Stimulated activated memory B cell treated with anti-CD40 and anti-IgM and Interleukin-4, amounts not matched to agents 10 μg/mL and 1 μg/mL and 100 μg/mL, for 72 hours (primary cell): Measurements from ENCODE around the gene CCDC180.
"Not testable (repeated sequence)": the region's sequence is repeated elsewhere in the genome, so short reads cannot be mapped to it uniquely, and the experiment has no call there.

ENCODE experiments used
- ATAC-seq: fragments of 150-1000 bp; cut with Tn5 transposase; 2 replicates; pipeline ENCODE4 v1.10.0; 2021
- H3K27ac Mint-ChIP-seq: one replicate; pipeline ENCODE4 v1.8.0; 2022; ENCODE audit warnings: mild to moderate bottlenecking, mixed read lengths
- H3K27me3 Mint-ChIP-seq: one replicate; pipeline ENCODE4 v1.8.0; 2022; ENCODE audit warnings: mixed read lengths
- H3K36me3 Mint-ChIP-seq: one replicate; pipeline ENCODE4 v1.8.0; 2022; ENCODE audit warnings: mixed read lengths
- H3K4me1 Mint-ChIP-seq: one replicate; pipeline ENCODE4 v1.8.0; 2022; ENCODE audit warnings: mixed read lengths
- H3K4me3 Mint-ChIP-seq: one replicate; pipeline ENCODE4 v1.8.0; 2022; ENCODE audit warnings: mild to moderate bottlenecking, moderate library complexity, mixed read lengths
- H3K9me3 Mint-ChIP-seq: one replicate; pipeline ENCODE4 v1.8.0; 2022; ENCODE audit warnings: mixed read lengths

The CCDC180 gene

DNA sequence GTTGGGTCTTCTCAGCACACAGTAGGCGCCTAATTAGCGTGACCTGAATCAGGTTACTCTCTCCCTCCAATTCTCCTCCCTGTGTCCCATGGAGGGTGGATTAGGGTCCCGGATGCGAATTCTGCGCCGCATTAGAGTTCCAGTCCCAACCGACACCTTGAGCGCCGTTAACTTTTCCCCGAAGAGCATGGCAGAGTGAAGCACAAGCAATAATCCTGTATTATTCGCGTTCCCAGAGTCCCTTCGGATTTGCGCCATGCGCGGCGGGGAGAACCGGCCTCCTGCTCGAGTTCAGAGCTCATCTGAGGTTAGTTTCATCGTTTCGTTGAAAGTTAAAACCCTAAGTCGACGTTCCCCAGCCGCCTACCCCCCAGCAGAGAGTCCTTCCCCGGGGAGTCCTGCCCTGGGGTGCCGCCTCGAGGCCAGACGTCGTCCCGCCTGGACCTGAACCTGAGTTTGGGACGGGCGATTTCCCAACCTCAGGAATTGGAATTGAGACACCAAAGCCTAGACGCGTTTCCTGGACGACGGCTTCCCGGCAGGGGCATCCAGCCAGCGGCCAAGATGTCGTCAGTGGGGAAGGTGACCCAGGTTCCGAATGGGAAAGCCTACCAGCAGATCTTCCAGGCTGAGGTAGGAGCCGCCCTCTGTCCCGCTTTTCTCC, at the start of gene CCDC180:
CCDC180 (plus strand) TSS at position 160 of the 664 bp plus-strand sequence; CDS start at position 565, 405 bp downstream.
- Mint-ChIP-seq H3K9me3 (peaks cover 3% of the 10 kb centered on the region), H3K4me3 (no peak within 1 kb of the TSS), H3K27me3 (no peaks in the 10 kb centered on the region), H3K27ac (no peak within 1 kb of the TSS), H3K36me3 (peaks cover 22% of the 10 kb centered on the region), H3K4me1 (no peaks in the 10 kb centered on the region)
- ATAC-seq, result no peak

DNA sequence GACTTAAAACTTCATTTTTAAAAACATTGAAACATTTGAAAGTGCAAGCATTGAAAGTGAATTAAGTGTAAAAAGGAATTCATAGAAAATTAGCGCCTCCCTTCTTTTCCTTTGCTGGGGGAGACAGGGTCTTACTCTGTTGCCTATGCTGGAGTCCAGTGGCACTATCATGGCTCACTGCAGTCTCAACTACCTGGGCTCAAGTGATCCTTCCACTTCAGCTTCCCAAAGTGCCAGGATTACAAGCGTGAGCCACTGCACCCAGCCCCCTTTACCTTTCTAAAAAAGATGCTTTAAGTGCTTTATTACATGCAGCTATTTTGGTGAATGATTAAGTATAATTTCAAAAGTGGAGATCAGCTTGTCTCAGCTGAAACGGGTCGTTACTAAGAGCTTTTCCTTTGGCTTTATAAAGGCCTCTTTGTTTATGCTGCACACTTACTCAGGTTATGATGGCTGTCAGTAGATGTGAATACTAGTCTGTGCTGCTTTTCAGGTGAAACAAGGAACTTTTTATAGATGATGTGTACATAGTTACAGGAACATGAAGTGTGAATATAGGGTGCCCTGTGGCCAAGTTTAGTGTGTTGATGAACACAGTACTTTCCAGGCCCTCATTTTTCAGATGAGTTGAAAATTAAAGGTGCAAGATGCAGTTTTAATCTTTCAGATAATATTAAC, 47.5 kb upstream of the CCDC180 start:
- not testable (repeated sequence) for H3K27me3 Mint-ChIP-seq

DNA sequence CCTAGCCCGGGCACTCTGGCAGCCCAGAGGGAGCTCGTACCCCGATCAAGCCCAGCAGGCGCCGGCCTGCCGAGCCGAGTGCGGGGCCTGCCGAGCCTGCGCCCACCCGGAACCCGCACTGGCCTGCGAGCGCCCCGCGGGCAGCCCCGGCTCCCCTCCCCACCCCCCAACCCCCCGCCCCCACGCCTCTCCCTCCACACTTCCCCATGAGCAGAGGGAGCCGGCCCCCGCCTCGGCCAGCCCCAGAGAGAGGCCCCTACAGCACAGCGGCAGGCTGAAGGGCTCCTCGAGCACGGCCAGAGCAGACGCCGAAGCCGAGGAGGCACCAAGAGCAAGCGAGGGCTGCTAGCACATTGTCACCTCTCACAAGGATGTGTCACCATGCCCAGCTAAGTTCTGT, 36.2 kb upstream of the CCDC180 start:
- H3K27me3 Mint-ChIP-seq, result no peaks in the 10 kb centered on the region
- no peak overlapping the region for H3K27ac Mint-ChIP-seq
- H3K4me3 Mint-ChIP-seq, result no peak overlapping the region
- peaks cover 30% of the 10 kb centered on the region for H3K36me3 Mint-ChIP-seq
- no peaks in the 10 kb centered on the region for H3K9me3 Mint-ChIP-seq
- no peak for ATAC-seq
- peaks cover 7% of the 10 kb centered on the region for H3K4me1 Mint-ChIP-seq

More for the DNA sequence above, 47.5 kb upstream of the CCDC180 start:
- H3K9me3 Mint-ChIP-seq, H3K27ac Mint-ChIP-seq, H3K4me1 Mint-ChIP-seq, H3K4me3 Mint-ChIP-seq, H3K36me3 Mint-ChIP-seq, ATAC-seq: not testable (repeated sequence)

DNA sequence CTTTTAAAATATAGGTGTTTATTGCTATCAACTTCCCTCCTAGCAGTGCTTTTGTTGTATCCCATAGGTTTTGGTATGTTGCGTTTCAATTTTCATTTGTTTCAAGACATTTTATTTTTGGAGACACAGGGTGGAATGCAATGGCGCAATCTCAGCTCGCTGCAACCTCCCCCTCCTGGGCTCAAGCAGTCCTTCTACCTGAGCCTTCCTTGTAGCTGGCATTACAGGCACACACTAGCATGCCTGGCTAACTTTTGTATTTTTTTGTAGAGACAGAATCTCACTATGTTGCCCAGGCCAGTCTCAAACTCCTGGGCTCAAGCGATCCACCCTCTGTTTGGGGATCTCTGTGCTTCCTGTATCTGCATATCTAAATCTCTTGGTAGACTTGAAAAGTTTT, 35.4 kb upstream of the CCDC180 start:
- Mint-ChIP-seq H3K36me3 (peaks cover 37% of the 10 kb centered on the region), H3K4me1 (peaks cover 7% of the 10 kb centered on the region), H3K27ac (no peak overlapping the region), H3K9me3 (no peaks in the 10 kb centered on the region), H3K4me3 (no peak overlapping the region), H3K27me3 (no peaks in the 10 kb centered on the region)
- no peak for ATAC-seq

DNA sequence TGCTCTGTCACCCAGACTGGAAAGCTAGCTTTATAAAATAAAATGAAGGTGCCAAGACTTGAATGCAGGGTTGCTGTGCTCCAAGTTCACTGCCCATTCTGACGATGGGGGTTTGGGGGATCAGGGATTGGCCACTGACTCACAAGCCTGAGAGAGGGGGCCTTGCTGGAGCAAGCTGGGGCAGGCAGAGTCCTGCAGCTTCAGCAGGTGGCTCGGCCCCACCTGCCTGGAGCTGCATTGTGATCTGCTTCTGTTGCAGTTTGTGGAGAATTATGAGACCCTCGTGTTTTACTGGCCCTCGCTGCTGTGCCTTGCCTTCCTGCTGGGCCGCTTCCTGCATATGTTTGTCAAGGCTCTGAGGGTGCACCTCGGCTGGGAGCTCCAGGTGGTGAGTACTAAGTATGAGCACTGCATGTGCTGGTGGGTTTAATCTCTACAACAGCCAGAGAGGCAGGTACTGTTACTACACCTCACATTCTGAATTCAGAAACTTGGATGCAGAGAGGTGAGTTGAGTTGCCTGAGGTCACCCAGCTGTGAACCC, 31.1 kb upstream of the CCDC180 start:
- Mint-ChIP-seq H3K36me3 (peaks cover 68% of the 10 kb centered on the region), H3K4me1 (peaks cover 7% of the 10 kb centered on the region), H3K4me3 (no peak overlapping the region), H3K9me3 (no peaks in the 10 kb centered on the region), H3K27ac (no peak overlapping the region), H3K27me3 (no peaks in the 10 kb centered on the region)
- ATAC-seq, result no peak

DNA sequence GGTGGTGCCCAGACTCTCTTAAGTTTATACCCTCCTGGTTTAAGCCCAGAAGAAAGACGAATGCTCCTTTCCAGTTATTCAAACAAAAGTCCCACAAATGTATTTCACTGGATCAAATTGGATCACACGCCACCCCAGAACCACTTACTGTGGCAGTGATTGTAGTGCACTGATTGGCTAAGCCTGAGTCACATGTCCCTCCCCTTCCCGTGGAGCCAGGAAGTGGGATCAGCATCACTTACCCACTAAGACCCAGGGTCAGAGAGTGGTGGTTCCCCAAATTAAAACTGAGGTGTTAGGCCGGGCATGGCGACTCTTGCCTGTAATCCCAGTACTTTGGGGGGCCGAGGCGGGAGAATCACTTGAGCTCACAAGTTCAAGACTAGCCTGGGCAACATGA, 29.5 kb upstream of the CCDC180 start:
- Mint-ChIP-seq H3K9me3 (no peaks in the 10 kb centered on the region), H3K4me3 (no peak overlapping the region), H3K4me1 (no peaks in the 10 kb centered on the region), H3K27me3 (no peaks in the 10 kb centered on the region), H3K36me3 (peaks cover 77% of the 10 kb centered on the region), H3K27ac (no peak overlapping the region)
- no peak for ATAC-seq

DNA sequence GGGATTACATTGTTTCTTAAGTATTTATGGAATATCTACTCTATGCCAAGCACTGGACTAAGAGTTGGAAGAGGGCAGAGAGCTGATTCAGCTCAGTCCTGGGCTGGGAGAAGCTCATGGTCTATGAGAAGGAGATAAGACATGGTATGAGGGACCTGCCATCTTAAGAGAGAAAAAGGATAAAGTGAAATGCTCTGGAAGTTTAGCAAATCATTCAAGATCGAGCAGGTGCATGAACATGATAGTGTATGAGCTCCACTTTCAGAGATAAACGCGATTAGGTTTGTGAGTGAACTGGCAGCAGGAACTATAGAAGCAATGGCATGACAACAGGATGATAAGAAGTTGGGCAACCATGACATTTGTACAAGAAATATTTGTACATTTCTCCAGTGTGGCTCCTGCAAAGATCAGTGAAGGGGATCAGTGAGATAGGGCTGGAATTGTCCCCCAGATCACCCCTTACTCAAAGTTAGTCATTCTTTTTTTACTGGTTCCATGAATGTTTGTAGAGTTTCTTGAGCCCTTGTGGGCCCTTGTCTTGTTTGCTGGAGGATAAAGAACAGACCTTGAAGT, 26.6 kb upstream of the CCDC180 start:
- H3K4me3 Mint-ChIP-seq, result no peak overlapping the region
- no peaks in the 10 kb centered on the region for H3K4me1 Mint-ChIP-seq
- H3K27ac Mint-ChIP-seq, result no peak overlapping the region
- H3K27me3 Mint-ChIP-seq, result no peaks in the 10 kb centered on the region
- peaks cover 84% of the 10 kb centered on the region for H3K36me3 Mint-ChIP-seq
- peaks cover 4% of the 10 kb centered on the region for H3K9me3 Mint-ChIP-seq
- ATAC-seq, result no peak

DNA sequence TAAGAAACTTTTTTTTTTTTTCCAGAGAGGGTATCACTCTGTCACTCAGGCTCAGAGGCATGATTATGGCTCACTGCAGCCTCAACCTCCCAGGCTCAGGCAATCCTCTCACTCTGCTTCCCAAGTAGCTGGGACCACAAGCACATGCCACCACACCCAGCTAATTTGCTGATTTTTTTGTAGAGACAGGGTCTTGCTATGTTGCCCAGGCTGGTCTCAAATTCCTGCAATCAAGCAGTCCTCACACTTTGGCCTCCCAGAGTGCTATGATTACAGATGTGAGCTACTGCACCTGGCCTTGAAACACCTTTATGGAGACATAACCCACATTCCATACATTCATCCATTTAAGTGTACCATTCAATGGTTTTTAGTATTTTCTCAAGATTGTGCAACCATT, 23.7 kb upstream of the CCDC180 start:
- H3K27me3 Mint-ChIP-seq, result no peaks in the 10 kb centered on the region
- no peaks in the 10 kb centered on the region for H3K4me1 Mint-ChIP-seq
- no peak overlapping the region for H3K27ac Mint-ChIP-seq
- no peak overlapping the region for H3K4me3 Mint-ChIP-seq
- peaks cover 83% of the 10 kb centered on the region for H3K36me3 Mint-ChIP-seq
- no peak for ATAC-seq
- peaks cover 7% of the 10 kb centered on the region for H3K9me3 Mint-ChIP-seq

DNA sequence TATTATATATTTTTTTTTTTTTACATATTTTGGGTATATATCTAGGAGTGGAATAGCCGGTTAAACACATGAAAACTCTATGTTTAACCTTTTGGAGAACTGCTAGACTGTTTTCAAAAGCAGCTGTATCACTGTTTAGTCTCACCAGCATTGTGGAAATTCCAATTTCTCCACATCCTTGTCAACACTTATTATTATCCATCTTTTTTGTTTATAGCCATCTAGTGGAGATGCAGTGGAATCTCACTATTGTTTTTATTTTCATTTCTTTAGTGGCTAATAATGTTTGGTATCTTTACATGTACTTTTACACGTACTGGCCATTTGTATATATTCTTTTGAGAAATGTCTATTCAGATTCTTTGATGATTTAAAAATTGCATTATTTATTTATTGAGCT, 22.7 kb upstream of the CCDC180 start:
- Mint-ChIP-seq H3K4me1 (no peaks in the 10 kb centered on the region), H3K27me3 (no peaks in the 10 kb centered on the region), H3K27ac (no peak overlapping the region), H3K36me3 (peaks cover 86% of the 10 kb centered on the region), H3K9me3 (peaks cover 7% of the 10 kb centered on the region), H3K4me3 (no peak overlapping the region)
- ATAC-seq, result no peak

DNA sequence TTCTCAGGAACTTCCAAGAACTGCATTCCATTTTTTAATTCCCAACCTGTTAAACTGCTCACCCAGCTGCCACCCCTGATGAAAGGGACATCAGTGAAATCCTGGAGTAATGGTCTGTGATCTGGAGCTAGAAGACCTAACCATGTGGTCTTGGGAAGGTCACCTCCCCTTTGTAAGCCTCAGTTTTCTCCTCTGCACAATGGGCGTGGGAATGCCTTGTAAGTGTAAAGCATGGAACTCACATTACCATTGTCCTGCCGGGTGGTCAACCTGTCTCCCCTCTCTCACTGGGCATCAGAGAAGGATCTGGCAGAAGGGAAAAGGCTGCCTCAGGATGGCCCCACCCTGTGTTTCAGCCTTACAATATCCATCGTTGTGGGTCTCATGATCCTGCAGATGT, 15.3 kb upstream of the CCDC180 start:
- Mint-ChIP-seq H3K9me3 (peaks cover 2% of the 10 kb centered on the region), H3K36me3 (peaks cover 82% of the 10 kb centered on the region), H3K4me1 (no peaks in the 10 kb centered on the region), H3K27ac (no peak overlapping the region), H3K27me3 (no peaks in the 10 kb centered on the region), H3K4me3 (no peak overlapping the region)
- no peak for ATAC-seq

DNA sequence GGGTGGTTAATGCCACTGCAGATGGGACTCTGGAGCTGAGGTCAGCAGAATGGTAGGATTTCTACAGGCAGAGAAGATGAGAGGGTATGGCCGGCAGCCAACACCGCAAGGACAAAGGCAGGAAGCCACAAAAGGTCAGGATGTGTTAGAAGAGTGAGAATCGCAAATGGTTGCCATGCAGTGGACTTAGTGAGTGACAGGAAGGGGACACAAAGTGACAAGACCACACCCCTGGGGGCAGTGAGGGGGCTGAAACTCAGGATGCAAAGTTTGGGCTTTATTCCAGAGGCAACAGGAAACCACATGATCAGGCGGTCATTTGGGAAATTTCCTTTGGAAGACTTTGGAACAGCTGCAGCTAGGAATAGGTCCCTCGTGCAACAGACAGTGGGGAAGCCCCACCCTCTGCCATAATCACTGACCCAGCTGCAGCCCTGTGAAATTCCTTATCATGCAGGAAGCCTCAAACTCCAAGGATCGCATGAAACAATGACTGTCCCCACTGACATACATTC, 14.2 kb upstream of the CCDC180 start:
- no peaks in the 10 kb centered on the region for H3K27me3 Mint-ChIP-seq
- ATAC-seq, result no peak
- no peak overlapping the region for H3K4me3 Mint-ChIP-seq
- no peak overlapping the region for H3K27ac Mint-ChIP-seq
- peaks cover 80% of the 10 kb centered on the region for H3K36me3 Mint-ChIP-seq
- H3K4me1 Mint-ChIP-seq, result no peaks in the 10 kb centered on the region
- peaks cover 11% of the 10 kb centered on the region for H3K9me3 Mint-ChIP-seq

DNA sequence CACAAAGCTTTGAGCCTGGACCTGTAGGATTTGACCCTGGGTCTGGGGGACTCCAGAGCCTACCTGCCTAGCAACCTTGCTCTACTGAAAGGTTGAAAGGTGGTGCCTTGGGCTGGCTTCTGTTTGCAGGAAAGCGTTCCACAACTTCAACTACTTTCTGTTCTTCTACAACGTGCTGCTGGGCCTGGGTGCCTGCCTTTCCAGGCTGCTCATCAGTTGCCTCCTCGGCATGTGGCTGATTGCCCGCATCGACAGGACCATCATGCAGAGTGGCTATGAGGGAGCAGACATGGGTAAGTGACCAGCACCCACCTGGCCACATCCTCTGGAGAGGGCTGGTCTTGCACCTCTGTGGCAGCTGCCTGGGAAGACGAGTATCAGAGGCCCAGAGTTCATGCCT, 13.6 kb upstream of the CCDC180 start:
- Mint-ChIP-seq H3K4me3 (no peak overlapping the region), H3K9me3 (peaks cover 11% of the 10 kb centered on the region), H3K4me1 (no peaks in the 10 kb centered on the region), H3K27ac (no peak overlapping the region), H3K27me3 (no peaks in the 10 kb centered on the region), H3K36me3 (peaks cover 75% of the 10 kb centered on the region)
- ATAC-seq, result no peak

DNA sequence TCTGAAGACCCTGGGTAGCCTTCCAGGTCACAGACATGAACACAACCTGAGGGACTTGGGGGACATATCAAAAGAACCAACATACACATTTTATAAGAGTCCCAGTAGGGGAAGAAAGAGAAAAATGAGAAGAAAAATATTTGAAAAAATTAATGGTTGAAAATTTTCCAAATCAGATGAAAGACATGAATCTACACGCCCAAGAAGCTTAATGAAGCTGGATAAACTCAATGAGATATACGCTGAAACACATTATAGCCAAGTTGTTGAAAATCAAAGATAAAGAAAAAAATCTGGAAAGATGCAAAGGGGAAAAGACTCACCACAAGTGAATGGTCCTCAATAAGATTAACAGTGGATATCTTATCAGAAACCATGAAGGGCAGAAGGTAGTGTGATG, 9.6 kb upstream of the CCDC180 start:
- peaks cover 6% of the 10 kb centered on the region for H3K4me1 Mint-ChIP-seq
- peaks cover 48% of the 10 kb centered on the region for H3K36me3 Mint-ChIP-seq
- no peak overlapping the region for H3K4me3 Mint-ChIP-seq
- H3K9me3 Mint-ChIP-seq, result peaks cover 15% of the 10 kb centered on the region
- no peak overlapping the region for H3K27ac Mint-ChIP-seq
- no peaks in the 10 kb centered on the region for H3K27me3 Mint-ChIP-seq
- no peak for ATAC-seq

DNA sequence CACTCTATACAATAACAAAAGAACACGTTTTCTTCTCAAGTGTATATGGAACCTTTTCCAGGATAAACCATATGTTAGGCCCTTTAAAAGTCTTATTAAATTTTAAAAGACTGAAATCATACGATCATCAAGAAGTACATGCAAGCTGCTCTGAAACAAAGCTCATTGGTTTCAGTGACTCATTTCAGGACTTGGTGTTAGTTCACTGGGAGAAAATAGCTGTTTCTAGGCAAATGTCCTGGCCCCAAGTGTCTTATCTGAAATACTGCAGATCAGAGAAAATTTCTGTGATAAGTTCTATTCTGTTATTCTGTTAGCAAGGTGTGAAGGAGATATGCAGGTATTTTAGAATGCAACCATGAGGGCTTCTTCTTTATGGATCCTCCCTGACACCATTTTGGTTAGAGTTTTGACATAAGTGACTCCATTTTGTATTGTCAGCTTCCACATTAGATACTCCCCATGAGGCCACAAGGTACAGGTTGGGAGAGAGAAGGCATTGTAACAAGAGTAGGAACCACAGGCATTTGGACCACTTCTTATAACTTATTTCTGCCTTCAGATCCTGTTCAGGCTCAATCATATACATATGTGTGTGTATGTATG, 7.5 kb upstream of the CCDC180 start:
- Mint-ChIP-seq H3K36me3 (peaks cover 39% of the 10 kb centered on the region), H3K9me3 (peaks cover 17% of the 10 kb centered on the region)

DNA sequence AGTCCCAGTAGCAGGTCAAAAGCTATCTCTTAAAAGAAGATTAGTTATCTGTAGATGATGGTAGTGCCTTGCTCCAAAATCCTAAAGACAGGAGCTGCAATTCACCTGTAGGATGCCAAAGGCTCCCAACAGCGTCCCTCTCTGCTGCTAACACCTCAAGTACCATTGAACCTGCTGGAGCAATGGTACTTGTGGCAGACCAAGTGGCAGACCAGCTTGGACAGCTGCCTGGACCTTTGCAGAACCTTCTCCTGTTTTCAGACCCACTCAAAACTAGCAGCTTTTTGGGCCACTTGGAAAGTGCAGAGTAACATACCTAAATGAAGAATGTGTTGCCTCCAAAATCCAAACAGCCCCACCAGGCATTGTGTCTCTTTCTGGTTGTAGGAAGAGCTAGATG, 6.9 kb upstream of the CCDC180 start:
- peaks cover 6% of the 10 kb centered on the region for H3K4me1 Mint-ChIP-seq
- H3K9me3 Mint-ChIP-seq, result peaks cover 17% of the 10 kb centered on the region
- no peak overlapping the region for H3K4me3 Mint-ChIP-seq
- peaks cover 32% of the 10 kb centered on the region for H3K36me3 Mint-ChIP-seq
- ATAC-seq, result no peak
- H3K27ac Mint-ChIP-seq, result no peak overlapping the region
- no peaks in the 10 kb centered on the region for H3K27me3 Mint-ChIP-seq

More for the DNA sequence above, 7.5 kb upstream of the CCDC180 start:
- peak; percentile 50 for ATAC-seq
- Mint-ChIP-seq H3K27me3 (no peaks in the 10 kb centered on the region), H3K27ac (no peak overlapping the region), H3K4me1 (peaks cover 6% of the 10 kb centered on the region), H3K4me3 (no peak overlapping the region)
